Fibroblast of the aortic adventitia (primary cell): ENCODE data around the gene ACAD10. TPM values are rescaled to one million over a fixed set of nuclear protein-coding genes. Genes with fewer than 3 reads are reported as not detected.
A peak's percentile ranks its signal among the peaks of the same experiment; 100 is the strongest.

Experiments
- DNase-seq: peaks from one replicate; pipeline ENCODE4 v3.0.0-alpha.2; 2010; ENCODE audit warnings: low read depth
- H3K4me3 ChIP-seq: 2 replicates; pipeline ENCODE4 v1.5.1; 2011; ENCODE audit warnings: low read depth, mild to moderate bottlenecking, control low read depth, low read length, moderate library complexity
- CTCF ChIP-seq: IDR thresholded peaks from 2 replicates; pipeline ENCODE4 v1.5.1; 2011; ENCODE audit warnings: mild to moderate bottlenecking, low read length, control low read depth, inconsistent platforms; ENCODE audit not compliant: insufficient read depth
- total RNA-seq: library from RNA; depleted of rRNA; stranded (reverse); fragments of >200 nt; gene quantifications from 2 replicates; pipeline ENCODE4 v1.2.3, GENCODE V29; 2012; ENCODE audit warnings: low replicate concordance

Gene ACAD10
- 15.1 and 19.7 TPM in 2 replicates for total RNA-seq

GRCh38 chr12:111685811-111686573 is at the start of gene ACAD10, which contains the start of gene BRAP:
Gene ACAD10, plus strand, starts transcription at chr12:111686053. Its CDS starts 6,657 bp downstream, at chr12:111692710.
Gene BRAP, minus strand, starts transcription at chr12:111685956. Its CDS starts 164 bp downstream, at chr12:111685792.
- peak within 1 kb of the TSS; percentile 98 for H3K4me3 ChIP-seq
- no peak for TF ChIP-seq CTCF
- peak; percentile 93 for DNase-seq

- H3K4me3 ChIP-seq = no peak overlapping the region
- no peak for TF ChIP-seq CTCF
- DNase-seq = peak; percentile 87
Measured at GRCh38 chr12:111636209-111636945, 49.5 kb upstream of the ACAD10 start.

- no peak overlapping the region for H3K4me3 ChIP-seq
- TF ChIP-seq CTCF = no peak
- peak; percentile 61 for DNase-seq
Measured at GRCh38 chr12:111638556-111638955, 47.3 kb upstream of the ACAD10 start.

GRCh38 chr12:111640506-111640905 is 45.3 kb upstream of the ACAD10 start:
- DNase-seq = no peak
- no peak for TF ChIP-seq CTCF
- H3K4me3 ChIP-seq = no peak overlapping the region

- no peak overlapping the region for H3K4me3 ChIP-seq
- peak; percentile 22 for TF ChIP-seq CTCF
- DNase-seq = no peak
Measured at GRCh38 chr12:111642681-111643426, 43.0 kb upstream of the ACAD10 start.

GRCh38 chr12:111643427-111643826 is 42.4 kb upstream of the ACAD10 start:
- TF ChIP-seq CTCF = no peak
- peak; percentile 69 for DNase-seq
- H3K4me3 ChIP-seq = no peak overlapping the region
